Activated CD8-positive, alpha-beta T cell treated with anti-CD3 and anti-CD28 coated beads for 36 hours (primary cell): Measurements from ENCODE around the gene NLK. TPM values are rescaled to one million over a fixed set of nuclear protein-coding genes. Genes with fewer than 3 reads are reported as not detected.

Source experiments
- ATAC-seq: fragments of 200-7000 bp; cut with Tn5 transposase; one replicate; pipeline ENCODE4 v1.10.0; 2021; ENCODE audit warnings: mild to moderate bottlenecking, moderate library complexity
- CTCF ChIA-PET: fragments of 350-600 bp; sonication (Branson Sonifier 250); formaldehyde crosslinking; loops from one replicate; lab custom pipeline; 2021; ENCODE audit warnings: antibody characterized with exemption; lab: Charles Lee
- POLR2A ChIA-PET: fragments of 350-600 bp; sonication (Branson Sonifier 250); formaldehyde crosslinking; loops from one replicate; lab custom pipeline; 2021; ENCODE audit warnings: antibody characterized with exemption; lab: Charles Lee
- DNase-seq: peaks from one replicate; pipeline ENCODE4 v3.0.0-alpha.2; 2020
- H3K27ac Mint-ChIP-seq: one replicate; pipeline ENCODE4 v1.8.0; 2021; ENCODE audit warnings: mild to moderate bottlenecking, mixed read lengths
- H3K27me3 Mint-ChIP-seq: one replicate; pipeline ENCODE4 v1.8.0; 2021; ENCODE audit warnings: mixed read lengths
- H3K36me3 Mint-ChIP-seq: one replicate; pipeline ENCODE4 v1.8.0; 2021; ENCODE audit warnings: low read depth, mixed read lengths
- H3K4me1 Mint-ChIP-seq: one replicate; pipeline ENCODE4 v1.8.0; 2021; ENCODE audit warnings: low read depth, mixed read lengths
- H3K4me3 Mint-ChIP-seq: one replicate; pipeline ENCODE4 v1.8.0; 2021; ENCODE audit warnings: mild to moderate bottlenecking, moderate library complexity, mixed read lengths
- H3K9me3 Mint-ChIP-seq: one replicate; pipeline ENCODE4 v1.8.0; 2021; ENCODE audit warnings: mixed read lengths
- CTCF ChIP-seq: fragments of 200-600 bp; IDR thresholded peaks from one replicate; pipeline ENCODE4 v1.8.0; 2022; ENCODE audit warnings: antibody characterized with exemption, mild to moderate bottlenecking
- intact Hi-C: fragments of 100-400 bp; cut with micrococcal nuclease; formaldehyde crosslinking; loops from one replicate; pipeline ENCODE4 v1.10.0; 2022
- total RNA-seq, 2 experiments: library from RNA; stranded (reverse); gene quantifications; one replicate each; pipeline ENCODE4 v1.2.3, GENCODE V29; 2021

NLK gene
- total RNA-seq, 2 experiments from 2014 or later: 7.3 to 7.8 TPM

DNA sequence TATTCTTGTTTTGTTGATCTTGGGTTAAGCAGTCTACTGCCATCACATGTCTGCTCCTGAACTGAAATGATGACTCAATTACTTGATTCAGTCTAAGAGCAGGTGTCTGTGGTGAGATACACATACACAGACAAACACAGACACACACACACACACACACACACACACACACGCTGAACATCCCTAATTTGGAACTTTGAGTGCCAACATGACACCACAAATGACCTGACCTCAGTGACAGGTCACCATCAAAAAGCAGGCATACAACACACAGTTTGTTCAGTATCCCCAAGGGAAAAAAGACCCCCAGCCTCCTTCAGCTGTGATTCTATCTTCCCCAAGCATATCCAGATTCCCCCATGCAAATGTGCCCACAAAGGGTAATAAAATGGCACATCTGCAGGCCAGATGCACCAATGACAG is 146.4 kb downstream of the NLK start:
- H3K4me3 Mint-ChIP-seq: no peak overlapping the region
- intact Hi-C loops: no loop called here
- no peaks in the 10 kb centered on the region for H3K27me3 Mint-ChIP-seq
- ATAC-seq (no peak), DNase-seq (no peak)
- H3K4me1 Mint-ChIP-seq: peaks cover 4% of the 10 kb centered on the region
- H3K9me3 Mint-ChIP-seq: no peaks in the 10 kb centered on the region
- ChIA-PET POLR2A (no interaction called here), CTCF (interaction anchor here (0.9 to 2.2 kb wide), 2 partner anchors 16 to 63 kb away, joined by 4 to 6 read pairs; no protein-coding TSS in a partner anchor)
- peaks cover 15% of the 10 kb centered on the region for H3K36me3 Mint-ChIP-seq
- H3K27ac Mint-ChIP-seq: no peak overlapping the region
- TF ChIP-seq CTCF: no peak

GRCh38 chr17:28189667-28190066 is 147.2 kb downstream of the NLK start:
- H3K9me3 Mint-ChIP-seq: no peaks in the 10 kb centered on the region
- H3K4me1 Mint-ChIP-seq: peaks cover 4% of the 10 kb centered on the region
- H3K4me3 Mint-ChIP-seq: no peak overlapping the region
- TF ChIP-seq CTCF: no peak
- H3K36me3 Mint-ChIP-seq: peaks cover 13% of the 10 kb centered on the region
- DNase-seq (no peak), ATAC-seq (no peak)
- H3K27me3 Mint-ChIP-seq: no peaks in the 10 kb centered on the region
- ChIA-PET CTCF (interaction anchor here (1.1 to 2.2 kb wide), 2 partner anchors 14 to 62 kb away, joined by 3 to 6 read pairs; no protein-coding TSS in a partner anchor), POLR2A (no interaction called here)
- no peak overlapping the region for H3K27ac Mint-ChIP-seq
- intact Hi-C loops: no loop called here

DNA sequence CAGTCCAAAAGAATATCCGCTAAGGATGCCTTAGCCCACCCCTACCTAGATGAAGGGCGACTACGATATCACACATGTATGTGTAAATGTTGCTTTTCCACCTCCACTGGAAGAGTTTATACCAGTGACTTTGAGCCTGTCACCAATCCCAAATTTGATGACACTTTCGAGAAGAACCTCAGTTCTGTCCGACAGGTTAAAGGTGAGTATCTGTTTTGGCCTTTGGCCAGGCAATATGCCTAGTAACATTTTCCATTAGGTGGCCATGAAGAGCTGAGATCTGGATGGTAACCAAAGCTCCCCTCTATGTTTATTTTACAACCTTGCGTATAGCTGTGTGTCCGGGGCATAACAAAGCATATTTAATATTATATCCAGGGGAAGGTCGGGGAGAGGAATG is 148.5 kb downstream of the NLK start:
- H3K4me1 Mint-ChIP-seq: peaks cover 6% of the 10 kb centered on the region
- DNase-seq (no peak), ATAC-seq (no peak)
- H3K36me3 Mint-ChIP-seq: peaks cover 8% of the 10 kb centered on the region
- H3K4me3 Mint-ChIP-seq: no peak overlapping the region
- intact Hi-C loops: no loop called here
- no peaks in the 10 kb centered on the region for H3K27me3 Mint-ChIP-seq
- H3K27ac Mint-ChIP-seq: no peak overlapping the region
- ChIA-PET POLR2A (no interaction called here), CTCF (interaction anchor here (2.2 kb wide), 1 partner anchor 61 kb away, joined by 6 read pairs; no protein-coding TSS in a partner anchor)
- no peak for TF ChIP-seq CTCF
- H3K9me3 Mint-ChIP-seq: no peaks in the 10 kb centered on the region

DNA sequence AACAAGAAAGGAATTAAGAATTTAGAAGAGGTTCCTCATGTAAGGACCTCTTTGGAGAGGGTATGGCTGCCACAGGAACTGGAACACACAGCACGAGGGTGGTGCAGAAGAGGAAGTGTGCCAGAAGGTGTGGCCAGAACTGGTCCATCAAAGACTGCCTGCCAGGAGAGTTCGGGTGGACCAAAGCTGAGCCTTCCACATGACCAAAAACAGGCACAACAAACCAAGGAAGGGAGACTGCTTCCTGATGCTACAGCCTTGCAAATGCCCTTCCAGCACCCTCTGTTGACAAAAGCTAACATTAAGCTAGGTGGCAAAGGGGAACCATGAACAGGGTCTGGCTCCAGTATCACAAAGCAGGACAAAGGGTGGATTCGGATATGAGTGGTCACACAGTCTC is 150.8 kb downstream of the NLK start:
- Mint-ChIP-seq H3K4me3 (no peak overlapping the region), H3K4me1 (peaks cover 10% of the 10 kb centered on the region), H3K36me3 (peaks cover 2% of the 10 kb centered on the region), H3K9me3 (no peaks in the 10 kb centered on the region), H3K27me3 (no peaks in the 10 kb centered on the region), H3K27ac (no peak overlapping the region)
- intact Hi-C loops: no loop called here
- ChIA-PET POLR2A (no interaction called here), CTCF (no interaction called here)
- ATAC-seq: no peak
- no peak for DNase-seq
- no peak for TF ChIP-seq CTCF

DNA sequence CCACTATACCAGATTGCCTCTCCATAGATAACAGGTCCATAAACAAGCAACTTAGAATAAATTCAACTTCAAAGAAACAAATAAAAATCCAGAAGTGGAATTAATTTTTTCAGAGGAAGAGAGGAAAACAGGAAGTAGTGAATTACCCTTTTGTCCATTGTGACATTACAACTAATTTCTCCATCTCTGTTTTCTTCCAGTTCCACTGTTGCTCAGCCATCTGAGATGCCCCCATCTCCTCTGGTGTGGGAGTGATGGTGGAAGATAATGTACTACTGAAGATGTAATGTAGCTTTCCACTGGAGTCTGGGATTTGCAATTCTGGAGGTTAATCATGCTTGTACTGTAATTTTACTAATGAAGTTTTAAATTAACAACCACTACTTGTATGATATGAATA is 151.9 kb downstream of the NLK start:
- Mint-ChIP-seq H3K27ac (peak overlapping the region; percentile 46), H3K4me3 (no peak overlapping the region), H3K27me3 (no peaks in the 10 kb centered on the region), H3K36me3 (peaks cover 2% of the 10 kb centered on the region), H3K9me3 (no peaks in the 10 kb centered on the region), H3K4me1 (peaks cover 6% of the 10 kb centered on the region)
- no peak for DNase-seq
- ChIA-PET POLR2A (no interaction called here), CTCF (no interaction called here)
- TF ChIP-seq CTCF: no peak
- ATAC-seq: no peak
- intact Hi-C loops: no loop called here
